ENCODE measurements around the gene PTRHD1.

PTRHD1 gene

DNA sequence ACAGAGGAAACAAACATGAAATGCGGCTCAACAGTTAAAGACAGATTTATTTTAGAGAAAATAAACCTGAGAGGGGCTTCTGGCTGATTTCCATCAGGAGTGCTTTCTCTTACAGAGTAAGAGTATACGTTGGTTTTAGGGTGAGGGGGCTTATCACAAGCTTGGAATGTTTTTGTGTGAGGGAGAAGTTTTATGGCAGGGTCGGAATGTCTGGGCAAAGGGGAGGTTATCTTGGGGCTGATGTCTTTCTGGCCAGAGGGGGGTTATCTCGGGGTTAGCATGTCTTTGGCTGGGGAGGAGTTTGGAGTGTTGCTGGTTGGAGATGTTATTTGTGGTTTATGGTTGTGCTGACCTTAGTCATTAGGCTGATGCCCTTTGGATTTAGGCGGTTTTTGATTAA is 22.1 kb downstream of the PTRHD1 start:
- TF ChIP-seq, protein P1, sequence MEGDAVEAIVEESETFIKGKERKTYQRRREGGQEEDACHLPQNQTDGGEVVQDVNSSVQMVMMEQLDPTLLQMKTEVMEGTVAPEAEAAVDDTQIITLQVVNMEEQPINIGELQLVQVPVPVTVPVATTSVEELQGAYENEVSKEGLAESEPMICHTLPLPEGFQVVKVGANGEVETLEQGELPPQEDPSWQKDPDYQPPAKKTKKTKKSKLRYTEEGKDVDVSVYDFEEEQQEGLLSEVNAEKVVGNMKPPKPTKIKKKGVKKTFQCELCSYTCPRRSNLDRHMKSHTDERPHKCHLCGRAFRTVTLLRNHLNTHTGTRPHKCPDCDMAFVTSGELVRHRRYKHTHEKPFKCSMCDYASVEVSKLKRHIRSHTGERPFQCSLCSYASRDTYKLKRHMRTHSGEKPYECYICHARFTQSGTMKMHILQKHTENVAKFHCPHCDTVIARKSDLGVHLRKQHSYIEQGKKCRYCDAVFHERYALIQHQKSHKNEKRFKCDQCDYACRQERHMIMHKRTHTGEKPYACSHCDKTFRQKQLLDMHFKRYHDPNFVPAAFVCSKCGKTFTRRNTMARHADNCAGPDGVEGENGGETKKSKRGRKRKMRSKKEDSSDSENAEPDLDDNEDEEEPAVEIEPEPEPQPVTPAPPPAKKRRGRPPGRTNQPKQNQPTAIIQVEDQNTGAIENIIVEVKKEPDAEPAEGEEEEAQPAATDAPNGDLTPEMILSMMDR (IDR thresholded peaks at IDR 0.05; ENCODE audit: control insufficient read depth, extremely low read depth, insufficient read depth), result no peak
- no peak for DNase-seq (ENCODE audit: low read depth)
- H3K4me3 ChIP-seq (ENCODE audit: low read depth, low read length), result no peak overlapping the region

- TF ChIP-seq, protein P1 (IDR thresholded peaks at IDR 0.05; ENCODE audit: control insufficient read depth, extremely low read depth, insufficient read depth), result no peak
- no peak overlapping the region for H3K4me3 ChIP-seq (ENCODE audit: low read depth, low read length)
- DNase-seq (ENCODE audit: low read depth), result no peak
These were observed 24.6 kb downstream of the PTRHD1 start for GRCh38 chr2:24768601-24769000.

- TF ChIP-seq, protein P1 (IDR thresholded peaks at IDR 0.05; ENCODE audit: control insufficient read depth, extremely low read depth, insufficient read depth), result no peak
These were observed 25.2 kb downstream of the PTRHD1 start for GRCh38 chr2:24768013-24768412.

DNA sequence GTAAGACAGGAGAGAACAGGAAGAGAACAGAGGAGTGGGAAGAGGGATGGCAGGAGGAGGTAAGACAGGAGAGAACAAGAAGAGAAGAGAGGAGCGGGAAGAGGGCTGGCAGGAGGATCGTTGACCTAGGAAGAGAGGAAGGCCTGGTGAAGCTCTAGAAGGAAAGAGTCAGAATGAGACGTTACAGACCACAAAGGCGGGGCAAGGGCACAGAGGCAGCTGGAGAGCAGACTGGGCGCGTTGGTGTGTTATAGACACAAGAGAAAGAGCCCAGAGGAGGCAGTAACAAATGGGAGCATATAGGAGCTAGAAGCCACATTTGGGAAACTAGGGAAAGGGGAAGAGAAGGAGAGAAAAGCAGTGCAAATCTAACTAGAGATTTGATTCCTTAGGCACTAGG is 26.6 kb downstream of the PTRHD1 start:
- no peak overlapping the region for H3K4me3 ChIP-seq (ENCODE audit: low read depth, low read length)
- TF ChIP-seq, protein P1 (IDR thresholded peaks at IDR 0.05; ENCODE audit: control insufficient read depth, extremely low read depth, insufficient read depth), result no peak
- no peak for DNase-seq (ENCODE audit: low read depth)

More at GRCh38 chr2:24768013-24768412, 25.2 kb downstream of the PTRHD1 start:
- no peak for DNase-seq (ENCODE audit: low read depth)
- no peak overlapping the region for H3K4me3 ChIP-seq (ENCODE audit: low read depth, low read length)

- TF ChIP-seq, protein P1 (IDR thresholded peaks at IDR 0.05; ENCODE audit: control insufficient read depth, extremely low read depth, insufficient read depth), result no peak
- no peak for DNase-seq (ENCODE audit: low read depth)
These were observed 29.3 kb downstream of the PTRHD1 start for GRCh38 chr2:24763843-24764242.

DNA sequence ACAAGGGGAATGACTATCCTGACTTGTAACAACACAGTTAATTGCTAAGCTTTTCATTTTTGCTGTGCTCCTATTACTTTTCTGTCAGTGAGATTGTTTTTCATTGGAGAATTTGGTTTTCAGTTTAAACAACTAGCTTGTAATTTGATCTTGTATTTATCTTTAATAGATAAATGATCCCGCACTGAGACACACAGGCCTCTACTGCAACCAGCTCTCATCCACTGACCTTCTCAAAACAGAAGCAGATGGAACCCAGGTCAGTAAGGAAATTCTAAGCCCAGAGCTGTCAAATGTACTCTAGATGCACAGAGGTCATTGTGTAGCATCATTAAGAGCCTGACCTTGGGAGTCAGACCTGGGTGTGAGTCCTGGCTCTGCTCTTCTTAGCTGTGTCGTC is 30.7 kb downstream of the PTRHD1 start:
- TF ChIP-seq, protein P1 (IDR thresholded peaks at IDR 0.05; ENCODE audit: control insufficient read depth, extremely low read depth, insufficient read depth), result no peak
- no peak for DNase-seq (ENCODE audit: low read depth)
- no peak overlapping the region for H3K4me3 ChIP-seq (ENCODE audit: low read depth, low read length)

More at GRCh38 chr2:24763843-24764242, 29.3 kb downstream of the PTRHD1 start:
- no peak overlapping the region for H3K4me3 ChIP-seq (ENCODE audit: low read depth, low read length)

DNA sequence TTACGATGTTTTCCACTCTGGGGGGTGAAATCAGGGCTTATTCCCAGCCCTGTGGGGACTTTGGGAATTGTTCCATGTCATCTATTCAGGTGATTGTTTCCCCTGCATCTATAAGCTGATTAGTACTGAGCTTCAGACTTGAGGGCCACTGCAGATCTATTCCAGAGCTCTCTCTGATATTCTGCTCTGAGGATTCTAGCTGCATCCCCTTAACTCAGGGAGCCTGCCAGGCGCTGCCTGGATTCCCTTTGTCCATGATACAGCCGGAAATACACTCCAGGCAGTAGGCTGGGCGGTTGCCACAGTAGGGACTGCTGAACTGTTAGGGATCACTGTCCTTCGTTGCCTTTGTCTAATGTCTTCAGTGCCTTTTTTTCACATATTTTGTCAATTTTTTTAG is 31.3 kb downstream of the PTRHD1 start:
- no peak for DNase-seq (ENCODE audit: low read depth)
- TF ChIP-seq, protein P1 (IDR thresholded peaks at IDR 0.05; ENCODE audit: control insufficient read depth, extremely low read depth, insufficient read depth), result no peak
- H3K4me3 ChIP-seq (ENCODE audit: low read depth, low read length), result no peak overlapping the region
